ENCODE results near the gene TTC39B.
A peak's percentile ranks its signal among the peaks of the same experiment; 100 is the strongest.

TTC39B gene

DNA sequence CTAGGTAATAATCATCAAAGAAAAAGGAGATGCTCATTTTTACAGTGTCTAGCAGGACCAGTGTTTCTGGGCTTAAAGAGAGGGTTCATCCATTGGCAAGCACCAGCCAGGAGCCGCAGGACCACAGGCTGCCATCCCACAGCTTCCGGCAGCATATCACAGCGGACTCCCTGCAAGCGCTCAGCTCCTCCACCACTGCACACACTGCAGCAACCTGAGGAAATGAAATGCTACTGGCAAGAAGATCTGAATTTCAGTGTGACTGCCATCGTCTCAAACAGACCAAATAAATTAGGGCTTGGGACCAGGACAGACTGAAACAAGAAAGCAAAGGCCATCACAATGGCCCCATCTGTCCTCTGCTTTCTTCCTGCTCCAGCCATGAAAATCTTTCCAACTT lies 114.2 kb downstream of the TTC39B start:
- TF ChIP-seq, protein P1, sequence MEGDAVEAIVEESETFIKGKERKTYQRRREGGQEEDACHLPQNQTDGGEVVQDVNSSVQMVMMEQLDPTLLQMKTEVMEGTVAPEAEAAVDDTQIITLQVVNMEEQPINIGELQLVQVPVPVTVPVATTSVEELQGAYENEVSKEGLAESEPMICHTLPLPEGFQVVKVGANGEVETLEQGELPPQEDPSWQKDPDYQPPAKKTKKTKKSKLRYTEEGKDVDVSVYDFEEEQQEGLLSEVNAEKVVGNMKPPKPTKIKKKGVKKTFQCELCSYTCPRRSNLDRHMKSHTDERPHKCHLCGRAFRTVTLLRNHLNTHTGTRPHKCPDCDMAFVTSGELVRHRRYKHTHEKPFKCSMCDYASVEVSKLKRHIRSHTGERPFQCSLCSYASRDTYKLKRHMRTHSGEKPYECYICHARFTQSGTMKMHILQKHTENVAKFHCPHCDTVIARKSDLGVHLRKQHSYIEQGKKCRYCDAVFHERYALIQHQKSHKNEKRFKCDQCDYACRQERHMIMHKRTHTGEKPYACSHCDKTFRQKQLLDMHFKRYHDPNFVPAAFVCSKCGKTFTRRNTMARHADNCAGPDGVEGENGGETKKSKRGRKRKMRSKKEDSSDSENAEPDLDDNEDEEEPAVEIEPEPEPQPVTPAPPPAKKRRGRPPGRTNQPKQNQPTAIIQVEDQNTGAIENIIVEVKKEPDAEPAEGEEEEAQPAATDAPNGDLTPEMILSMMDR (IDR thresholded peaks at IDR 0.05; ENCODE audit: unreplicated experiment in 3 of 3): no peak
- Mint-ChIP-seq H3K9me3 (peaks cover 18% of the 10 kb centered on the region), H3K4me3 (no peak overlapping the region), H3K36me3 (ENCODE audit: low read depth) (peaks cover 59% of the 10 kb centered on the region), H3K27ac (no peak overlapping the region), H3K27me3 (ENCODE audit: low read depth) (no peaks in the 10 kb centered on the region), H3K4me1 (peaks cover 15% of the 10 kb centered on the region)

DNA sequence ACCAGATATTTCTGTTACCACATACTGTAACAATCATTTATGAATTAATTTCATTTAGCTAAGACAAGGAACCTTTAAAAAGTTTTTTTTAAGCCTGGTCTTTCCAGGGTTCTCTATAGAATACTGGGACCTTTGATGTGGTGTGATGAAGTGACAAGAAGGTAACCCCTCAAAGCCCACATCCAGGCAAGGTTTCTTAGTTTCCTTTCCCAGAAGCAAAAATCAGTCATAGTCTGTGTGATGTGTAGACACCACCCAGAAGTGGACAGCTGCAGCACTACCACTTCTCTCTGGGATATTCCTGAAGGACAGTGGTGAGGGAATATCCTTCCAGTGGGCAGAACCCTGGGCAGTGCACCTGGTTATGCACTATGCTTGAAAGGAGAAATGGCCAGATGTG lies 115.6 kb downstream of the TTC39B start:
- H3K9me3 Mint-ChIP-seq: peaks cover 13% of the 10 kb centered on the region

DNA sequence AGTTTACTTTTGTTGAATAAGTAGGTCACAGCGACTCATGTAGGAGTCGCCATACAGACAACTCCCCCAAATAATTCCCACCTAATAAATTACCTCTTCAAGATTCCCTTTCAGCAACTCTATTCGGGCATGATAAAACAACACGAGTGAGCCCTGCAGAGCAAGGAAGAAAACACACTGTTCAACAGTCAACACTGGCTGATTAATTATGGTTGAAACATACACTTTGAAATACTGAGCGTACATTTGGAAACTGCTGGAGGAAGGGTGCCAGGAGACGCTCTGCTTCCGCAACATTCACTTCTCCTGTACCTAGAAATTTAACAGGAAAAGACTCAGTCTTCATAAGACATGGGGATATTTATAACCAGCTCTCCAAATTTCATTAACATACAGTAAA lies 117.5 kb downstream of the TTC39B start:
- H3K27ac Mint-ChIP-seq: peak overlapping the region in 2 of 3 experiments; percentile 28 to 55
- H3K27me3 Mint-ChIP-seq (ENCODE audit: low read depth): no peaks in the 10 kb centered on the region
- no peak overlapping the region for H3K4me3 Mint-ChIP-seq
- TF ChIP-seq, protein P1 (IDR thresholded peaks at IDR 0.05; ENCODE audit: unreplicated experiment in 3 of 3): no peak
- H3K4me1 Mint-ChIP-seq: peaks cover 18% of the 10 kb centered on the region
- peaks cover 38% of the 10 kb centered on the region for H3K36me3 Mint-ChIP-seq (ENCODE audit: low read depth)
- peaks cover 1% of the 10 kb centered on the region for H3K9me3 Mint-ChIP-seq

More for the DNA sequence above, 115.6 kb downstream of the TTC39B start:
- peaks cover 47% of the 10 kb centered on the region for H3K36me3 Mint-ChIP-seq (ENCODE audit: low read depth)
- H3K4me3 Mint-ChIP-seq: no peak overlapping the region
- H3K27me3 Mint-ChIP-seq (ENCODE audit: low read depth): no peaks in the 10 kb centered on the region
- H3K4me1 Mint-ChIP-seq: peaks cover 18% of the 10 kb centered on the region
- TF ChIP-seq, protein P1 (IDR thresholded peaks at IDR 0.05; ENCODE audit: unreplicated experiment in 3 of 3): no peak
- H3K27ac Mint-ChIP-seq: no peak overlapping the region

DNA sequence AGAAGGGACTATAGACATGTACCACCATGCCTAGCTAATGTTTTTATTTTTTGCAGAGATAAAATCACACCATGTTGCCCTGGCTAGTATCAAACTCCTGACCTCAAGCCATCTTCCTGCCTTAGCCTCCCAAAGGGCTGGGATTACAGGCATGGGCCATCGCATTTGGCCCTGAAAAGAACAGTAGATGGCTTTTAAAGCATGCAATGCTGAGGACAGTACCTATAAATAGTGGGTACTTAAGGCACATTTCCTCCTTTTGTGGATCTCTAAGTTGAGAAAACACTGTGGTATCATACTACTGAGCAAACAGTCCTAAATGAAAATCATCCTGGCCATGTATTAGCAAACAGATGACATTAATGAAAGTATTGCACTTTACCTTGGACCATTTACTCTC lies 119.4 kb downstream of the TTC39B start:
- no peak overlapping the region for H3K4me3 Mint-ChIP-seq
- TF ChIP-seq, protein P1 (IDR thresholded peaks at IDR 0.05; ENCODE audit: unreplicated experiment in 3 of 3): no peak
- H3K27me3 Mint-ChIP-seq (ENCODE audit: low read depth): no peaks in the 10 kb centered on the region
- H3K4me1 Mint-ChIP-seq: peaks cover 29% of the 10 kb centered on the region
- H3K36me3 Mint-ChIP-seq (ENCODE audit: low read depth): peaks cover 33% of the 10 kb centered on the region
- H3K27ac Mint-ChIP-seq: peak overlapping the region in 2 of 3 experiments; percentile 9 to 35
- no peaks in the 10 kb centered on the region for H3K9me3 Mint-ChIP-seq

DNA sequence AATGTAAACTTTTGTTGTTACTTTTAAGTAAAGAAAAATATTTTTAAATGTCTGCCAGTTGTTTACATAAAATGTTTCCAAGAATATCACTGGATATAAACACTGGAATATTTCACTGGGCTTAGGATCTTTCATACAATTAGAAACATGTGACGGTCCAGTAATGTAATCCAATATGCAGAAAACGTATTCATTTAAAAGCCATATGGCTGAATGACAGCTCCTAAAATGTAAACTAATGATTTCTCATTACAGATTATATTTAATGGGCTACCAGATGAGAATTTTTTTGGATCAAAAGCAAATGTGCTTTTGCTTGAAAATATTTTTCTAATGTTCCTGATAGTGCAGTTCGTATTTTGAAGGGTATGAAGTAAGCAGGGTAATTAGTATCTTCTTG lies 124.3 kb downstream of the TTC39B start:
- TF ChIP-seq, protein P1 (IDR thresholded peaks at IDR 0.05; ENCODE audit: unreplicated experiment in 3 of 3): no peak
- Mint-ChIP-seq H3K27ac (peak overlapping the region in 1 of 3 experiments; percentile 43), H3K9me3 (no peaks in the 10 kb centered on the region), H3K36me3 (ENCODE audit: low read depth) (peaks cover 11% of the 10 kb centered on the region), H3K4me1 (peaks cover 21% of the 10 kb centered on the region), H3K4me3 (no peak overlapping the region), H3K27me3 (ENCODE audit: low read depth) (no peaks in the 10 kb centered on the region)

DNA sequence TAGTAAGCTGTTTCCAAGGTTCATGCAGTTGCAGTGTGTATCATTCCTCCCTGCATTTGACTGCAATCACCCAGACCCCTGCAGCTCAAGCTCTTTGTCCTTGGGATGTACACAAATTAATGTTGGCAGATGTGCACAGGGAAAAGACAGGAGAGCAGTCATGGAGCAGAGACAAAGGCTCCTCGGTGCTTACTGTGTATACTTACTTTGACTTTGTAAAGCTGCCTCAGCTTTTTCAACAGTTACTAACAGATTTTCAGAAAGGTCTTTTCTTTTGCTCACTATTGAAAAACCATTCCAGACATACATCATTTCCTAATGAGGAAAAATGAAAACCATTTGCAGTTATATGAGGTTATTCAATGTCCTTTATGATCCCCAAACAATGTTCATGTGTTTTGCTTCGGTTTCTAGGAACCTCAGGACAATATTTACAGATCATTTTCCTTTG lies 124.9 kb downstream of the TTC39B start:
- no peak overlapping the region for H3K4me3 Mint-ChIP-seq
- H3K27ac Mint-ChIP-seq: peak overlapping the region; percentile 79 to 85 (median 83)
- H3K36me3 Mint-ChIP-seq (ENCODE audit: low read depth): peaks cover 11% of the 10 kb centered on the region
- H3K4me1 Mint-ChIP-seq: peaks cover 19% of the 10 kb centered on the region
- no peaks in the 10 kb centered on the region for H3K9me3 Mint-ChIP-seq
- H3K27me3 Mint-ChIP-seq (ENCODE audit: low read depth): no peaks in the 10 kb centered on the region
- TF ChIP-seq, protein P1 (IDR thresholded peaks at IDR 0.05; ENCODE audit: unreplicated experiment in 3 of 3): no peak

Data from nephron (organoid).